Karpas-422 (cell line): ENCODE data around the gene MKI67. TPM values are rescaled to one million over a fixed set of nuclear protein-coding genes. Genes with fewer than 3 reads are reported as not detected.
"Not testable (repeated sequence)": the region's sequence is repeated elsewhere in the genome, so short reads cannot be mapped to it uniquely, and the experiment has no call there.

Experiments used
- DNase-seq: peaks from one replicate; pipeline ENCODE4 v3.0.0-alpha.2; 2015
- H2AFZ ChIP-seq: fragments of 200-600 bp; sonication (generic); 2 replicates; pipeline ENCODE4 v1.6.1; 2014; ENCODE audit warnings: antibody characterized with exemption, low read length, mixed read lengths
- H3K27ac ChIP-seq: fragments of 200-600 bp; sonication (generic); 2 replicates; pipeline ENCODE4 v1.5.1; 2014; ENCODE audit warnings: mild to moderate bottlenecking, low read length, moderate library complexity
- H3K27me3 ChIP-seq: fragments of 200-600 bp; sonication (generic); 2 replicates; pipeline ENCODE4 v1.6.1; 2014; ENCODE audit warnings: low read length, mixed read lengths
- H3K36me3 ChIP-seq: fragments of 200-600 bp; sonication (generic); 2 replicates; pipeline ENCODE4 v1.6.1; 2014; ENCODE audit warnings: low read length, mixed read lengths; ENCODE audit not compliant: insufficient read depth
- H3K4me1 ChIP-seq: fragments of 200-600 bp; sonication (generic); 2 replicates; pipeline ENCODE4 v1.6.1; 2014; ENCODE audit warnings: mild to moderate bottlenecking, low read length, mixed read lengths
- H3K4me2 ChIP-seq: fragments of 200-600 bp; sonication (generic); 2 replicates; pipeline ENCODE4 v1.6.1; 2014; ENCODE audit warnings: low read length, low read depth, mild to moderate bottlenecking; ENCODE audit not compliant: poor library complexity, severe bottlenecking
- H3K4me3 ChIP-seq: fragments of 200-600 bp; sonication (generic); 2 replicates; pipeline ENCODE4 v1.5.1; 2014; ENCODE audit warnings: mild to moderate bottlenecking, antibody characterized with exemption, low read length, mixed read lengths
- H3K79me2 ChIP-seq: fragments of 200-600 bp; sonication (generic); 2 replicates; pipeline ENCODE4 v1.6.1; 2014; ENCODE audit warnings: mild to moderate bottlenecking, low read length, mixed read lengths
- H3K9ac ChIP-seq: fragments of 200-600 bp; sonication (generic); 2 replicates; pipeline ENCODE4 v1.6.0; 2014; ENCODE audit warnings: low read length
- H3K9me2 ChIP-seq: fragments of 200-600 bp; sonication (generic), shearing (Covaris generic); replicated peaks from 2 replicates; pipeline ENCODE4 v1.6.0; 2014; ENCODE audit warnings: mild to moderate bottlenecking, low read length, moderate library complexity; ENCODE audit not compliant: insufficient read depth
- H3K9me3 ChIP-seq: fragments of 300-700, 200-600 bp; sonication (generic); 2 replicates; pipeline ENCODE4 v1.6.1; 2014; ENCODE audit warnings: low read length, mixed read lengths
- H4K20me1 ChIP-seq: fragments of 200-600 bp; sonication (generic); 2 replicates; pipeline ENCODE4 v1.6.1; 2014; ENCODE audit warnings: mild to moderate bottlenecking, antibody characterized with exemption, low read length, low read depth; ENCODE audit not compliant: insufficient read depth
- total RNA-seq: library from RNA; depleted of rRNA; stranded (reverse); fragments of >200 nt; shearing (Covaris generic); gene quantifications from 2 replicates; pipeline ENCODE4 v1.2.3, GENCODE V29; 2014; ENCODE audit warnings: low replicate concordance

The MKI67 gene
- total RNA-seq, 1 experiment from 2014 or later: 23.7 TPM

DNA sequence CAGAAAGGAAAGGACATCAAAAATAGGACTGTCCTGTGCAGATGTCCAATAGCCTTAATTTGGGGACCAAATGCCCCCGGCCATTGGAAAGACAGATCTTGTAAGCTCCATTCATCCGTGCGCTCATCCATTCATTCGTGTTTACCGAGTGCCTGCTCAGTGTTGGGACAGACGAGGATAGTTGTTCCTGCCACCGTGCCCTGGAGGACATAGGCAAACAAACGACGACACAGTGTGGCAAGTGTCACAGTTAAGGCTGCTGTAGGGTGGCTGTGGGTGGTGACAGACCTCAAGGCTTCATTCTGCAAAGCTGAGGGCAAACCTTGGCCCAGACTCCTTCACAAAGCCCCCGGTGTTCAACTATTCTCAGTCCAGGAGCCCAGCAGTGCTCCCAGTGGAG, 27.6 kb downstream of the MKI67 start:
- H3K4me3 ChIP-seq: no peak overlapping the region
- H3K36me3 ChIP-seq: peaks cover 42% of the 10 kb centered on the region; the same call in 1 of the 2 replicates
- no peaks in the 10 kb centered on the region for H4K20me1 ChIP-seq
- no peaks in the 10 kb centered on the region for H3K9me3 ChIP-seq
- H2AFZ ChIP-seq: no peak overlapping the region
- H3K9ac ChIP-seq: no peak overlapping the region
- no peaks in the 10 kb centered on the region for H3K79me2 ChIP-seq
- H3K27me3 ChIP-seq: no peaks in the 10 kb centered on the region
- H3K9me2 ChIP-seq: no peaks in the 10 kb centered on the region
- no peaks in the 10 kb centered on the region for H3K4me1 ChIP-seq
- DNase-seq: no peak
- no peak overlapping the region for H3K27ac ChIP-seq
- H3K4me2 ChIP-seq: no peak overlapping the region

DNA sequence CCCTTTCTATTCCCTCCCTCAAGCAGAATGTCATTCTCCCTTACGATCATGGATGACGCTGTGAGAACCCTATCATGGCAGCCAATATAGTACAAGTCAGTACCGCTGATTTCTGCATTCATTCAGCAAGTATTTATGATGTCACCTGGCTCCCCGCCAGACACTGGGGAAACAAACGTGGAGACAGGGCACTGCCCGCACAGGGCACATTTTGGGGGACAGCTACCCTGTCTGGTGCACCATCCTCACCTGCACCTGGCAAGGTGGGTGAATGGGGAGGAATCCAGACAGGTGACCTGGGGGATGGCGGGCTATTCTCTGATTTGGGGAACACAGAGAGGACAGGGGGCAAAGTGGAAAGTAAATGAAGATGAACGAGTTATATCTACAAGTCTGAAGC, 28.4 kb downstream of the MKI67 start:
- Histone ChIP-seq H3K4me1 (no peaks in the 10 kb centered on the region), H3K9me3 (no peaks in the 10 kb centered on the region), H3K4me3 (no peak overlapping the region), H3K27ac (no peak overlapping the region), H2AFZ (no peak overlapping the region), H4K20me1 (no peaks in the 10 kb centered on the region), H3K9ac (no peak overlapping the region), H3K36me3 (peaks cover 42% of the 10 kb centered on the region; the same call in 1 of the 2 replicates), H3K27me3 (no peaks in the 10 kb centered on the region), H3K4me2 (no peak overlapping the region), H3K79me2 (no peaks in the 10 kb centered on the region), H3K9me2 (no peaks in the 10 kb centered on the region)
- no peak for DNase-seq

DNA sequence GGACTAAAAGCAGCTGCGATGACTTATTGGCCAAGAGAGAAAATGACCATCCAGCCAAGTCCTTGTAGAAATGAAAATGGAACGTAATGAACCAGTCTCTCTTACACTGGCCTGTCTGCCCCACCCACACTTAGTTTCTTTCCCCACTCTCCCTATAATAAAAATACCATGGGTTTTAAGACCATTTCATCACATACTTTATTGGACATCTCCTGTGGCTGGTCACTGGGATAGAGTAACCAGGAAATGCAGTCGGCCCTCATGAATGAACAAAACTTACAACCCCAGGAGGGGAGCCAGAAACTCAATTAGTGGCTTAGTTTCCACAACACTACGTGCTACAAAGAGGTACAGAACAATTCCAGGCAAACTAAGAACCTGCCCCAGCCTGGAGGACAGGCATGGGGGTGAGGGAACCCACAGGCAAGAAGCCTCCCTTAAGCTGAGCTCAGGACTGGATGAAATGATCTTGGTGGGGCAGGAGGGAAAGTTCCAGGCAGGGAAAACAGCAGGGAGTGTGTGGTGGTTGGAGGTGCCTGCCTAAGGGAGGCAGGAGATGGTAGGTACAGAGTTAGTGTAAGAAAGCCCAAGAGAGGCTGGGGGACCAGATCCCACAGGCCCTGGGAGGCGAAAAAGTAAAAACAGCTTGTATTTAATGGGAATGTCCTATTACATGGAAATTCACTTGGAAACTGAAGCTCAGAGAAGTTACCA, 29.6 kb downstream of the MKI67 start:
- Histone ChIP-seq H3K79me2 (no peaks in the 10 kb centered on the region), H4K20me1 (no peaks in the 10 kb centered on the region), H3K9me3 (no peaks in the 10 kb centered on the region), H3K4me3 (no peak overlapping the region), H3K4me1 (no peaks in the 10 kb centered on the region), H3K4me2 (no peak overlapping the region), H2AFZ (no peak overlapping the region), H3K9me2 (no peaks in the 10 kb centered on the region), H3K27ac (no peak overlapping the region), H3K9ac (no peak overlapping the region), H3K27me3 (no peaks in the 10 kb centered on the region), H3K36me3 (peaks cover 31% of the 10 kb centered on the region; the same call in 1 of the 2 replicates)
- DNase-seq: no peak

DNA sequence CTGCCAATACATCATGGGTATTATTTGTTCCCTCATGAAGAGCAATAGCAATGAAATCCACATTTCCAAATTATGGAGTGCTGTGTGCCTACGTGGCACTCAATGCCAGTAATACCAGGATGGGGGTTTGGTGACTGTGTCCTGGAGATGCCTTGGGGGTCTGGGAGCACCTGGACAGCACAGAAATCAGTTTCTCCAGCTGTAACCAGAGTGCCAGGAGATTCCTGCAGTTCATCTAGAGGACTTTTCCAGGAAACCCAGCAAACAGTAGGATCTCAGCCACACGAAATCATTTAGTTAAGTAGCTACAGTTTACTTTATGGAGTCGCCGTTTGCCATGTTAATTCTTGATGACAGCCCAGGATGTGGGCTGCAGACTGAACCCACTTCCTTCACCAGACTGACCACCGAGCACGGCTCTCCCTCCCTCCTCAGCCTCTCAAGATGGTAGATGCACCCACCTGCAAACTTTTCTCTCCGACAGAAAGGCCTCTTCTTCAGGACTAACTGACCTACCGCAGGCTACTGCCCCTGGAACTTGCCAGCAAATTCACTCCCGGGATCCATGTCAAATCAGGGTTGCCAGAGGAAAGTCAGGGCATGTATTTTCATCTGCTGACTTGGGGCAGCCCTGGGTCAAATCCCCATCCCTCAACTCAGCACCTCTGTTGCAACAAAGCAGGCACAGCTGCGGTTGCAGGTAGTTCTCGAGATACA, 30.3 kb downstream of the MKI67 start:
- H3K4me3 ChIP-seq: no peak overlapping the region
- H3K4me1 ChIP-seq: no peaks in the 10 kb centered on the region
- no peak overlapping the region for H3K9ac ChIP-seq
- no peaks in the 10 kb centered on the region for H3K9me3 ChIP-seq
- H3K9me2 ChIP-seq: no peaks in the 10 kb centered on the region
- H4K20me1 ChIP-seq: no peaks in the 10 kb centered on the region
- no peak overlapping the region for H2AFZ ChIP-seq
- DNase-seq: no peak
- no peak overlapping the region for H3K4me2 ChIP-seq
- H3K79me2 ChIP-seq: no peaks in the 10 kb centered on the region
- no peak overlapping the region for H3K27ac ChIP-seq
- no peaks in the 10 kb centered on the region for H3K27me3 ChIP-seq
- peaks cover 24% of the 10 kb centered on the region; the same call in 1 of the 2 replicates for H3K36me3 ChIP-seq

DNA sequence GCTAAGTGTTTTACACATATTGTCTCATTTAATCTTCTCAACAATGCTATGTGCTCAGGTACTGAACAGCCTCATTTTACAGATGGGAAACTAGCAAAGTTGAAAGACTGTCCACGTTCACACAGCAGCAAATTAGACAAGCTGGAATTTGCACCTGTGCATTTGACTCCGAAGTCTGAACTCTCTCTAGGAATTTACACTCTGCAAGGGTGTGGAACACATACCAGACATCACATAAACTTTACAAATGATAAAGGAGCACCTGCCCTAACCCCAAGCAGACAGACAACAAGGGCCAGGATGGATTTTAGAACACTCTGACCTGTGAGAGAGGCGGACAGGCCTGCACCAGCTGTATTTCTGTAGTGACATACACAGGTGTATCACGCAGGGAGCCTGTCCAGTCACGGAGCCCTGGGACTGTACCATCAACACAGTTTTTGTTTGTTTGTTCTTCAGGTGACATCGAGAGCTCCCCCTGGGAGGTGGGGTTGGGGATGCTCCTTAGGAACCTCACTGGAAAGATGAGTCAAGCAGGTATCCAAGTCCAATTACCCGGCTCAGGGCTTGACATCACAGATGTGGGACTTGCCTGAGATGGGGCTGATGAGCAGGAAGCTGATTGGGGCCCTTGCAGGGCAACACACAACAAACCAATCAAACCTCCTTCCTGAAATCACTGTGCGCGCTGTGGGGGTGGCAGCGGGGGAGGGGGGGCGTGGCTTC, 31.0 kb downstream of the MKI67 start:
- H3K9me2 ChIP-seq: no peaks in the 10 kb centered on the region
- H3K79me2 ChIP-seq: no peaks in the 10 kb centered on the region
- peak; percentile 46 for DNase-seq
- no peaks in the 10 kb centered on the region for H4K20me1 ChIP-seq
- no peaks in the 10 kb centered on the region for H3K9me3 ChIP-seq
- no peak overlapping the region for H3K4me2 ChIP-seq
- no peak overlapping the region for H2AFZ ChIP-seq
- no peaks in the 10 kb centered on the region for H3K27me3 ChIP-seq
- no peak overlapping the region for H3K9ac ChIP-seq
- H3K4me1 ChIP-seq: no peaks in the 10 kb centered on the region
- H3K27ac ChIP-seq: no peak overlapping the region
- H3K4me3 ChIP-seq: no peak overlapping the region
- peaks cover 18% of the 10 kb centered on the region; the same call in 1 of the 2 replicates for H3K36me3 ChIP-seq

DNA sequence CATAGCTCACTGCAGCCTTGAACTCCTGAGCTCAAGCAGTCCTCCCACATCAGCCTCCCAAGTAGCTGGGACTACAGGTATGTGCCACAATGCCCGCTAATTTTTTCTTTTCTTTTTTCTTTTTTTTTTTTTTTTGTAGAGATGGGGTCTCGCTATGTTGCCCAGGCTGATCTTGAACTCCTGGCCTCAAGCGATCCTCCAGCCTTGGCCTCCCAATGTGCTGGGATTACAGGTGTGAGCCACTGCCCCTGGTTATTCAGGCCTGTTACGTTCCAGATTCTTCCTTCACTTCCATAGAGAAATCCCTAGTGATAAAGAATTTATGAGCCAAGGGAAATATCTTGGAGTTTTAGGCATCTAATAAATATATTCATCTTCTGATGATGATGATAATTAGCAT, 31.6 kb downstream of the MKI67 start:
- not testable (repeated sequence) for H3K4me3 ChIP-seq, DNase-seq, H3K9me2 ChIP-seq, H3K27me3 ChIP-seq, H2AFZ ChIP-seq, H3K4me2 ChIP-seq, H3K9me3 ChIP-seq, H3K4me1 ChIP-seq, H3K27ac ChIP-seq, H3K79me2 ChIP-seq, H4K20me1 ChIP-seq, H3K9ac ChIP-seq
- peaks cover 12% of the 10 kb centered on the region; the same call in 1 of the 2 replicates for H3K36me3 ChIP-seq

DNA sequence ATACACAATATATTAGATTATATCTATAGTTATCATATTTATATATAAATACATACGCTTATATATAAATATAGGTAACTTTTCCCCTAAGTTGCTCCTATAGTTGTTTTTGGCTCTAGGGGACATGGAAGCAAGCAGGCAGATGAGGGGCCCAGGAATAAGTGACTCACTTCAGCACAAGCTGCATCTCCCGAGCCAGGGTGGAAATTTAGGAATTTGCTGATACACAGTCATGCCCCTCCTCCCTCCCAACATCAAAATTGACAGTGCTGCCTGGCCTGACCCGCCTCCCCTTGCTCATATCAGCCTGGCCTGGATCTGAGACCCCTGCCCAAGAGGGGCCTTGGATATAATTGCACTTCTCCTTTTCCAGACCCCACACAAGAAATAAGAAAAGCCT, 33.8 kb downstream of the MKI67 start:
- no peak overlapping the region for H3K4me3 ChIP-seq
- no peak overlapping the region for H3K9ac ChIP-seq
- no peaks in the 10 kb centered on the region for H3K9me2 ChIP-seq
- no peak for DNase-seq
- peaks cover 6% of the 10 kb centered on the region for H3K4me1 ChIP-seq
- no peaks in the 10 kb centered on the region for H3K9me3 ChIP-seq
- H3K36me3 ChIP-seq: no peaks in the 10 kb centered on the region
- no peak overlapping the region for H2AFZ ChIP-seq
- H3K79me2 ChIP-seq: no peaks in the 10 kb centered on the region
- no peak overlapping the region for H3K4me2 ChIP-seq
- no peaks in the 10 kb centered on the region for H4K20me1 ChIP-seq
- H3K27ac ChIP-seq: no peak overlapping the region
- H3K27me3 ChIP-seq: no peaks in the 10 kb centered on the region

DNA sequence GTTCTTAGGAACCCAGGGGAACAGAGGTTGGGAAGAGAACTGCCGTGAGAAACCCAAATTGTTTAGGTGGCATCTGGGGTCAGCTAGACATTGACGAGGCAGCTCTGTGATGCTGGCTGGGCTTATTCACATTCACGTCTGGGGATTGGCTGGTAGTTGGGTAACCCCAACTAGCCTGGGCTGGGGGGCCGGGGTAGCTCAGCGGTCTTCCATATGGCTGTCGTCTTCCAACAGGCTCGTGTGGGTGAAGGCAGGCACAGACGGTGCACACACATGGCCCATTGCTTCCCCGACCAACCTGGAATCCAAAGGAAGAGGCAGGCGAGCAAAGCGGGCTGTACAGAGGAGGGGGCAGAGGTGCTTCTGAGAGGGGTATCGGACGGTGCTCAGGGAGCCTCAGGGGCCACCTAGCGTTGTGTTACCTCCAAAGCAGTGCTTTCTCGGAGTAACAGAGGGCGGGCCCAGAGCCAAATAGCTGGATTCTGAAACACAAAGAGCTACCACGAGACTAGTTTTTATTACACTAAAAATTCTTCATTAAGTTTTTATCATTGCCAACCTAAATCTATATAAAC, 34.5 kb downstream of the MKI67 start:
- Histone ChIP-seq H3K9me3 (no peaks in the 10 kb centered on the region), H2AFZ (no peak overlapping the region), H4K20me1 (no peaks in the 10 kb centered on the region), H3K27me3 (no peaks in the 10 kb centered on the region), H3K27ac (no peak overlapping the region), H3K36me3 (no peaks in the 10 kb centered on the region), H3K4me2 (no peak overlapping the region), H3K4me3 (no peak overlapping the region), H3K9me2 (no peaks in the 10 kb centered on the region), H3K79me2 (no peaks in the 10 kb centered on the region), H3K4me1 (peaks cover 9% of the 10 kb centered on the region), H3K9ac (no peak overlapping the region)
- peak; percentile 48 for DNase-seq
